ENCODE measurements around the gene TRIP11.
"Not testable (repeated sequence)": the region's sequence is repeated elsewhere in the genome, so short reads cannot be mapped to it uniquely, and the experiment has no call there.

The TRIP11 gene

GRCh38 chr14:92039719-92040430, at the start of gene TRIP11:
TSS of gene TRIP11 (minus strand) at chr14:92040059. CDS start at chr14:92039685, 374 bp downstream.
- DNase-seq, result peak; percentile 95

- no peak for DNase-seq
Measured at GRCh38 chr14:92088494-92088893, 48.6 kb upstream of the TRIP11 start.

- no peak for DNase-seq
Measured at GRCh38 chr14:92074555-92074954, 34.7 kb upstream of the TRIP11 start.

DNA sequence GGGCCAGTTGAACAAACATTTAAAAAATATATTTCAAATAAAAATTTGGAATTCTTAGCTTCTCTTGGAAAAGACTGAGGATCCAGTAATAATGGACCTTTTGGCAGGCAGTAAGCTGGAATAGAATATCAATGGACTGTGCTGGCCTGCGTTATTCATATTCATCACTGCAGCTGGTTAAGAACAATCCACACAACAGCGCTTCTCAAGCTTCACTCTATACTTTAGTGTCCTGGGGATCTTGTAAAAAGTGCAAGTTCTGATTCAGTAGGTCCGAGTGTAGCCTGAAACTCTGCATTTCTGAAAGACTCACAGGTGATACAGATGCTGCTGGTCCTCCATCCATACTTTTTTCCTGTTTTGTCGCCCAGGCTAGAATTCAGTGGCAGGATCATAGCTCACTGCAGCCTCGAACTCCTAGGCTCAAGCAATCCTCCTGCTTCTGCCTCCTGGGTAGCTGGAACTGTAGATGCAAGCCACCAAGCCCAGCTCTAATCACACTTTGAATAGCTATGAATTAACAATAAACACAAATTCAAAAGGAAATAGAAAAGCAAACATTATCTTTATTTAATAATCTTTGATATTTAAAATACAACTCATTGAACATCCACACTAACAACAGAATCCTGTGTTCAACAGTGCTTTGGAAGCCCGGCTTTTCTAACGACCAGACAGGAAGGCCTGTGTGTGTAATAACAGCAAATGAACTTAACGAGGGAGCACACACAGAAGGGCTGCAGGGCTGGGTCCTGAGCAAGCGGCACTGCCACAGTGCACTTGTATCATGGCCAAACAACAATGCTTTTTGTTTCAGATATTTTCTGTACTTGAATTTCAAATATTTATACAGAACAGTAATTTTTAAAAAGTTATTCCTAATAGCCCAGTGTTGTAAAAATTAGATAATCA, 18.4 kb upstream of the TRIP11 start:
- DNase-seq, result no peak

- no peak for DNase-seq
Measured at GRCh38 chr14:92049781-92050180, 9.9 kb upstream of the TRIP11 start.

DNA sequence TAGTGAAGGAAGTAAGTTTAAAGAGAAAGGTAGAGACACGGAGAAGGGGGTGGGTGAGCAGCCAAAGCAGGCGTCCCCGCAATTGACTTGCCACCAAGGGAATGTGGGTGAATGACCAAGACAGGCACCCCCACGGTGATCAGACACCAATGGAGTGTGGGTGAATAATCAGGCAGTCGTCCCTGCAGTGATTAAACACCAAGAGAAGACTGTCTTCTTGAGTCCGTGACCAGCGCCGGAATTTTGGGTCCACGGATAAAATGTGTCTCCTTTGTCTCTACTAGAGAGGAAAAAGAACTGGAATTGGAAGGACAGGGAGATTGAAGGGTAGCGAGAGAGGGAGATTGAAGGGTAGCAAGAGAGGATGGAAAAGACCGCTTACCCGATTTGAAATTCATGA, 9.4 kb upstream of the TRIP11 start:
- not testable (repeated sequence) for DNase-seq

GRCh38 chr14:92045904-92046303, 6.0 kb upstream of the TRIP11 start:
- DNase-seq, result not testable (repeated sequence)

DNA sequence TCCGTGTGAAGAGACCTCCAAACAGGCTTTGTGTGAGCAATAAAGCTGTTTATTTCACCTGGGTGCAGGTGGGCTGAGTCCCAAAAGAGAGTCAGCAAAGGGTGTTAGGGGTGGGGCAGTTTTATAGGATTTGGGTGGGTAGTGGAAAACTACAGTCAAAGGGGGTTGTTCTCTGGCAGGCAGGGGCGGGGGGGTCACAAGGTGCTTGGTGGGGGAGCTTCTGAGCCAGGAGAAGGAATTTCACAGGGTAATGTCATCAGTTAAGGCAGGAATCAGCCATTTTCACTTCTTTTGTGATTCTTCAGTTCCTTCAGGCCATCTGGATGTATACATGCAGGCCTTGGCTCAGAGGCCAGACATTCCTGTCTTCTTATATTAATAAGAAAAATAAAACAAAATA, 1.9 kb upstream of the TRIP11 start:
- DNase-seq, result not testable (repeated sequence)

GRCh38 chr14:92041203-92041602, 1.3 kb upstream of the TRIP11 start:
- no peak for DNase-seq

DNA sequence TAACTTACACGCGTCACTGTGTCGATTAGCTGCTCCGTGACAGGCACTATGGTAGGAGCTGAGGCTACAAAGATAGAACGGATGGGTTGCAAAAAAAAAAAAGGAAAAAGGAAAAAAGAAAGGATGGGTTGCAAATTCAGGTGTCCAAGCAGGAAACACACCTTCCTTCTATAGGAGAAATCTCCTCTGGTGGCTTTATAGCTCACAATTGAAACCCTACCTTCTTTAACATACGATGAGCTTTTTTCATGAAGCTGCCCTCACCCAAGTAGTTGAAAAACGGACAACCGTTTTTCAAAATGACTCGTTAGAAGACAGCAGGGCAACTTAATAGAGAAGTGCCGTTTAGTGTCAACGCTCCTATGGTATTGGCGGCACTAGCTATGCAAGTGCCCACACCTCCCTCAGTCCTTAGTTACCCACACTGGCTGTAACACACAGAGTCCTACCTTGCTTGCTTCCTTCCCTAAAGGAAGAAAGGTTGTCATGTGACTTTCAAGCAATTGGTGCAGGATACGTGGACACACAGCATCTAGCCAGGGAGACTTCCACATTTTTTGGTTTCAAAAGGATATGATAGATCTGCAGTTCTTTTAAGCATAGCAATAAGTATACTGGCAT, 682 bp upstream of the TRIP11 start:
- DNase-seq, result peak; percentile 2

- DNase-seq, result no peak
Measured at GRCh38 chr14:92039063-92039718, 668 bp downstream of the TRIP11 start.

GRCh38 chr14:92037989-92038388, 1.9 kb downstream of the TRIP11 start:
- no peak for DNase-seq

DNA sequence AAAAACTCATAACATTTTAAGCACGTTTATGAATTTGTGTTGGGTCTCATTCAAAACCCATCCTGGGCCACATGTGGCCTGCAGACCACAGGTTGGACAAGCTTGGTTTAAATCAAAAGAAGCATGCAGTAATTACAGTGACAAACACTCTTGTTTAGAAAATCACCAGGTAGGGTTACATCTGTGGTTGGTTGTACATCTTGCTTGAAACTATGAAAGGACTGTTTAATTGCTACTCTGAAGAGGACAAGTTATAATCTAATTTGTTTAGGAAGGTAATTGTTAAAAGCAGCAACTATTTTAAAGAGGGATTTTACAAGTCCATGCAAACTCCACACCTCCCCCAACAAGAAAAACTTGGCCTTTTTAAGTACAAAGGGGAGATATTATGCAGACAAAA, 4.0 kb downstream of the TRIP11 start:
- no peak for DNase-seq

DNA sequence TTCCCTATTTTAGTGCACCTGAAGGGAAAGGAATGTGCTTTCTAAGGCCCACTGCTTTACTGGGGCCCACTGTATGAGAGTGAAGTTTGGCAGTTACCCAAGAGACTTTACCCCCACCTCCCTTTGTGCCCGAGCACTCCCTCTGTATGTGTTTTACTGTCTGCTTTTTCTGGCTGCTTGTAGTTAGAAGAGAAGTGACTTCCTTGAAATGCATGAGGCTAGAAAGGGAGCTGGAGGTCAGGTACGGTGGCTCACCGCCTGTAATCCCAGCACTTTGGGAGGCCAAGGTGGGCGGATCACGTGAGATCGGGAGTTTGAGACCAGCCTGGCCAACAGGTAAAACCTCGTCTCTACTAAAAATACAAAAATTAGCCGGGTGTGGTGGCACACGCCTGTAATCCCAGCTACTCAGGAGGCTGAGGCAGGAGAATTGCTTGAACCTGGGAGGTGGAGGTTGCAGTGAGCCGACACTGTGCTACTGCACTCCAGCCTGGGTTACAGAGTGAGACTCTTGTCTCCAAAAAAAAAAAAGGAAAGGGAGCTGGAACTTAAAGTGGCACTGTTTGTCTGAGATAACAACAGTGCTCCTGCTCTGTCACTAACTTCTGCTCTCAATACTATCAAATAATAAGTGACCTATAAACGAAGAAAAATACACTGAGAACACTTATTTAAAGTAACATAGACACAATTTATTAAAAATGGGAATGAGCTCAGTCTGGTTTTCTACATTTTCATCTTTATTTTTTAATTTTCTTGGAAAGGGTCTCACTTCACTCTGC, 5.8 kb downstream of the TRIP11 start:
- no peak for DNase-seq

DNA sequence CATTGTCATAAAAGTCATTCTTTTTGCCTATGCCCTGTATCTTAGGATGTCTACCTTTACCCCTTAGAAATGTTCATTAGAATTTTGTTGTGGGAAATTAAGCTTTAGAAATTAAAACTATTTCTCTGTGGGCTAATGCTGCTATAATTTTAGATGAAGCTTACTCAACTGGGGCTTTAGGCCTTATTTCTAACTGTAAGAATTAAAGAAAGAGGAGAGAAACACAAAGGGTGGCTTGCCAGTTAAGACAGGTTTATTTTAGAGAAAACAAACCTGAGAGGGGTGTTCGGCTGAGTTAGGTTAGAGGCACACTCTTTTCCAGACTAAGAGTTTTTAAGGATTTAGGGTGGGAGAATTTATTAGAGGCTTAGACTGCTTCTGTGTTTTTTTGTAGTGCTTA, 6.4 kb downstream of the TRIP11 start:
- DNase-seq, result no peak

- no peak for DNase-seq
Measured at GRCh38 chr14:92026548-92027190, 13.2 kb downstream of the TRIP11 start.

GRCh38 chr14:92022036-92022435, 17.8 kb downstream of the TRIP11 start:
- no peak for DNase-seq

DNA sequence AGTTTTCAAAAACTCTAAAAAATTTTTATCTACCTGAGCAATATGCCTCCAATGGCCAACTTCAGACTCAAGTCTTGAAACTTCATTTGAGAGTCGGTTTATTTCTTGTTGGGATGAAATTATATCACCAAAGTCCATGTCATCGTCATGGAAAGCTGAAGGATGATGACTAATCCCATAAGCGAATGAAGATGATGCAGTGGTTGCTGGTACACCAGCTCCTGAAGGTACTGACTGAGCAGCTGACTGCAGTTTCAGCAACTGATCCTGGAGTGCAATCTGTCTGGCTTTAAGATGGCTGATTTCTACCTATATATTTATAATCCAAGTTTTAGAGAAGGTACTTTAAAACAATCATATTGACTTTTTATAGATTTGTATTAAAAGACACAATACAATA, 18.3 kb downstream of the TRIP11 start:
- DNase-seq, result no peak

DNA sequence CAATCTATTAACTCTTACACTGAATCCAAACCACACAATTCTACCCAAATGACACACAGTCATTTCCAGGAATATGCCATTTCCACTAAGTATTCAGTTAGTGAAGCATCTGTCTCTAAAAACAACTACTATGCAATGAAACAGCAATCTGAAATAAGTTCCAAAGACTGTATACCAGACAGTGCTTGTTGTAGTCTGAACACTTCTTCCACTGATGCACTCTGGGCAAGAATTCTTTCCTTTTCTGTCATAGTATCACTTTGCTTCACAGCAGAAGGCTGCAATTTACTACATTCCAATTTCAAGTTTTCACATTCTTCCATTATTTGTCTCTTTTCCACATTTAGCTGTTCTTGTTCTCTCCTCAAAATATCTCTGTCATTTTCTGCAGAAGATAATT, 25.8 kb downstream of the TRIP11 start:
- DNase-seq, result no peak

DNA sequence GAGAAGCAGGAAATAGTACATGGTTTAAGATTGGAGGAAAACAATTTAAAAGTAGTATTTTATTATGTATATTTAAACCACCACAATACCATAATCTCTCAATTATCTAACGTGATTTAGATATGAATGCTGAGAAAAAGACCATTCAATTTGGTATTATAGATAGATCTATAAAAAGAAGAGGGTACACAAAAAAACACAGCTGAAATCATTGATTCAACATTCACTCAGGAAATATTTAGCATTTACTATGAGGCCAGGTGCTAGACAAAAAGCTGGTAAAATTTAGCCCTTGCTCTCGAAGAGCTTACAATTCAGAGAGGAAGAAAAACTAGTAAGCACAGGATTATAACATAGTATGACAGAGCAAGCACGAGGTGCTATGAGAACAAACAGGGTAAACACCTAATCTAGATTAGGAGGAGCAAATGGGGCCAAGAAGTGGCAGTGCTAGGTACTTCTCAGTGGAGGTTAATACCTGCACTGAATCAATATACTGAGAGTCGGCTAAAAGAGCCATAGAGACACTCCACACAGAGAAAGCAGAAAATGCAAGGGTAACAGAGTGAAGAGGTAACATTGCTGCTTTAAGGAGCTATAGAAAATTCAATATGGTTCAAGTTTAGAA, 27.6 kb downstream of the TRIP11 start:
- no peak for DNase-seq

DNA sequence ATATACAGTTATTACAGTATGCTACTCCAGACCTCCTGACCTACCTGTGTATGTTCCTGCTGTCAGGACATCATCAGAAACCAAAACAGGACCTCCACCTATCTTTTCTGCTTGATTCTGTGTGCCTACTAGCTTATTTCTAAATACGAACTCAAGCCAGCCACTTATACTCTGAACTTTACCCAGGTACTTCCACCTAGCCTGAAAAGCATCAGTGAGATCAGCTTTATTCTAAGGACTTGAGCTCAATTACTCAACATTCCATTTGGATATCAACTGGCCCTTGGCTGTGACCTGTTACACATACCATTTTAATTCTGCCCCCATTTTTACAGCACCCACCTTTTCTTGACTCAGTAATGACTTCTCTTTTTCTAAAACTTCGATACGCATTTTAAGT, 29.2 kb downstream of the TRIP11 start:
- DNase-seq, result no peak

All from CD4-positive, alpha-beta T cell treated with Interleukin-4 for 4 hours (primary cell).